CD4-positive, alpha-beta T cell treated with Interleukin-4 for 1 hour (primary cell): Measurements from ENCODE around the gene XYLB.
"Not testable (repeated sequence)": the region's sequence is repeated elsewhere in the genome, so short reads cannot be mapped to it uniquely, and the experiment has no call there.

ENCODE experiments used
- DNase-seq, 2 donors: peaks; one replicate each; pipeline ENCODE4 v3.0.0-alpha.2; 2020 to 2022

The XYLB gene

DNA sequence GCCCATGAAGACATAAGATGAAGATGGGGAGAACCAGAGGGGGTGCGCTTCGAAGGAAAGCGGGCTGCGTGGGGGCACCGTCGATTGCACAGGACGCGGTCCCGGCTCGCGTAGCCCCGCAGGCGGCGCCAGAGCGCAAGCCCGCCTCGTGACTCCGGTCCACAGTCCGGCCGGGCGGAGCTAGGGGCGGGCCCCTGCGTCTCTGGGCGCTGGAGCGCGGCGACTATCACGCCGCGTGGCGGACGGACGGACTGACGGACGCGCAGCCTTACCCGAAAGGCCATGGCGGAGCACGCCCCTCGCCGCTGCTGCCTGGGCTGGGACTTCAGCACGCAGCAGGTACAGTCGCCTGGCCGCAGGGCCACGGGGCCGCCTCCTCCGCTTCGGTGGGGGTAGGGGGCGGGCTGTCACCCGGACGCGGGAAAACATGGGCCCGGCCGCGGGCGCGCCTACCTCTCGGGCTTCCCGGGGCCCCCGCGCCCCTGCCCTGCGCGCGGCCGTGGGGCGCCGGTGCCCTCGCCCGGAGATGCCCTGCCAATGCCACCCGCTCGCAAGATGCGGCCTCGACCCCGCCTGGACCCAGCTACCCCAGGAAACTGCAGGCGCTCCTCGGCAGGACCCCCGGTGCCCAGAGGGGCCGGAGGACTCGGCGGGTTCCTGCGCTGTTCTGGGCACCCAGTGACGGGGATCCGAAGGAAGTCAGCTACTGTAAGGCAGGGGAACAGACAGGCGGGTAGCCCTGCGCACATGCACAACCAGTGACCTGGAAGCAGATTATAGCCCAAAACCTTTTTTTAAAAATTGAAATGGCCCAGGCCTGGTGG is at the start of gene XYLB:
XYLB (plus strand) TSS at position 199 of the 824 bp plus-strand sequence; CDS start at position 283, 84 bp downstream.
- peak; percentile 70 to 74 for DNase-seq

DNA sequence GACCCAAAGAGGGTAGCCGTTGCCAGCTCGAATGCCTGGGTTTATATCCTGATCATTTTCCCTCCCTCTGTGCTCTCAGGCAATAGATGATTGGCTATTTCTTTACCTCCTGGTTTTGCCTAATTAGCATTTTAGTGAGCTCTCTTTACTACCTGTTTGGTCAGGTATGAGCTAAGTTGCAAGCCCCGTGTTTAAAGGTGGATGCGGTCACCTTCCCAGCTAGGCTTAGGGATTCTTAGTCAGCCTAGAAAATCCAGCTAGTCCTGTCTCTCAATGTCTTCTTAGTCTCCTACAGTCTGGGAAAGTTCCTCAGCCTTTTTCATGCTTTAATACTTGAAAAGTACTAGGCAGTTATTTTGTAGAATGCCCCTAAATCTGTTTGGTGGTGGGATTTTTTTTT is 49.5 kb upstream of the XYLB start:
- DNase-seq, result not testable (repeated sequence)

DNA sequence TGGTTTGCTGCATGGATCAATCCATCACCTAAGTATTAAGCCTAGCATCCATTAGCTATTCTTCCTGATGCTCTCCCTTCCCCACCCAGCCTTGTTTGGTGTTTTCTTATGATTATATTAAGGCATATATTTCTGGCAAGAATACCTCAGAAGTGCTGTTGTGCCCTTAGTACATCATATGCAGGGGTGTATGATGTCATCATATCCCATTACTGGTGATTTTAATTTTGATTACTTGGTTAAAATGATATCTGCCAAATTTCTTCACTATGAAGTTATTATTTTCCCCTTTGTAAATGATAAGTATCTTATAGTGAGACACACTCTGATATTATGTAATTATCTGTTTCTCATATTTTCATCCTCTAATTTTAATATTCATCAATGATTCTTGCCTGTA is 49.0 kb upstream of the XYLB start:
- DNase-seq, result no peak

DNA sequence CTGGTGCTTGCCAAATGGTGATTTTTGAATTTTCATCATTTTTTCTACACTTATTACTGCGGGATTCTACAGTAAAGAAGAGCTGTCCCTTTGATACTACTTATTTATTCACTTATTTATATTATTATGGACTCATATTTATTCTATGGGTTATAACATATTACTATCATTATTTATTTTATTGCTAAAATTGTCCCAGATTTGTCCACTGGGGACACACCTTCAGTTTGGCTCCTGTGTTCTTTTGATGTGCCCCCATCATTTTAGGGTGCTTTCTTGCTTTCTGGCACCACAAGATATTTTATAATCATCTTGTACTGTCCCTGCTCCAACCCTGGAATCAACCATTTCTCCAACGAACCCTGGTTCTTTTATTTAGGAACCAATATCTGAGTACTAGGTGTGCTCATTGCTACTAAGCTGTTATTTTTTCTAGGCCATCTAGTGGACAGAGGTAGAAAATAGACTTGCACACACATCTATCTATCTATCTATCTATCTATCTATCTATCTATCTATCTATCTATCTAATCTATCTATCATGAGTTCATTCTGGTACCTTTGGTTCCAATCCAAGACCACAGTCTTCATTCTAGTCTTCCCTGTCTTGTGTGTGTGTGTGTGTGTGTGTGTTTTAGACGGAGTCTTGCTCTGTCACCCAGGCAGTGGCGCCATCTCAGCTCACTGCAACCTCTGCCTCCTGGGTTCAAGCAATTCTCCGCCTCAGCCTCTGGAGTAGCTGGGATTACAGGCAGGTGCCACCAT is 48.5 kb upstream of the XYLB start:
- peak in 1 of 2 donors; percentile 11 for DNase-seq

DNA sequence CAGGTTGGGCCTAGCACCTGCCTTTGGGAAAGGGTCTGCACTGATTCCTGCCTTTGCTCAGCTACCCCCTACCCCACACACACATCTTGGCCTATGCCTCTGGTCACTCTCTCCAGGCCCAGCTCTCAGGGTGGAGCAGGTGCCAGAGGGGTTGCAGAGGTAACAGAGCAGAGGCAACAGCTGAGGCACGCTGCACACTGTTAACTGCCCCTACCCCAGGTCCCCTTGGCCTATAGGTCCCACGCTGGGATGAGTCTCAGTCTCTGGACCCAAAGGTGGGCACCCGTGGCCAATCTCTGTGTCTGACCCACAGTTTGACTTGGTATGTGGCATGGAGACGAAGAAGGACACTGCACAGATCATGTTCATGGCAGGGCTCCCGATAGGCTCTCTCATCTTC is 39.6 kb upstream of the XYLB start:
- no peak for DNase-seq

DNA sequence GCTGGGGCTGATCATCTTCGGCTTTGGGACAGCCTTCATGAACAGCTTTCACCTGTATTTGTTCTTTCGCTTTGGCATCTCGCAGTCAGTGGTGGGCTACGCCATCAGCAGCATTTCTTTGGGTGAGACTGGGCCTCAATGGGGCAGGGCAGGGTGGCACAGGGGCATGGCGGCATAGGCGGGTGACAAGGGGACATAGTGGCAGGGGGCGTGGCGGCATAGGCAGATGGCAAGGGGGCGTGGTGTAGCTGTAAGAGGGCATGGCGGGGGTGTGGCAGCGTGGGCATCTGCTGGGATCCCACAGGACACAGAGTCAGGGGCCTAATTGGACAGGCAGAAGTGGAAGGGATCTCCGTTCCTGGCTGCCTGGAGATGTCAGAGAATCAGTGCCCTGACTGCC is 39.0 kb upstream of the XYLB start:
- DNase-seq, result no peak

DNA sequence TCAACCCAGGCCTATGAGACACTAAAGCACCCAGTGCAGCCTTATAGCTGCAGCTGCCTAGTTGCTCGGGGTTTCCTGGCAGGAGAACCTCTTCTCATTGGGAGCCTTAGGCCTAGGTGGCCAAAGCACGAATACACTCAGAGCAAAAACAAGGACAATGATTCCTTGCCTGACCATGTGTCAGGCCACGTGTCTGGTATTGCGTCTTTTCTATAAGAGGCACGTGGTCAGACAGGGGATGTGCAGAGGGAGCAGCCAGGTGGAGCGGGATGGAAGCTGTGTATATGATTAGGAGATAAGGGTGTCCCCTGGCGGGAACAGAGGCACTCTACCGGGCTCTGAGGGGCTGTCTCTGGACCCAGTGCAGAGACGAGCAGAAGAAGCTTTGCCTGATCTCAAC is 38.1 kb upstream of the XYLB start:
- no peak for DNase-seq

DNA sequence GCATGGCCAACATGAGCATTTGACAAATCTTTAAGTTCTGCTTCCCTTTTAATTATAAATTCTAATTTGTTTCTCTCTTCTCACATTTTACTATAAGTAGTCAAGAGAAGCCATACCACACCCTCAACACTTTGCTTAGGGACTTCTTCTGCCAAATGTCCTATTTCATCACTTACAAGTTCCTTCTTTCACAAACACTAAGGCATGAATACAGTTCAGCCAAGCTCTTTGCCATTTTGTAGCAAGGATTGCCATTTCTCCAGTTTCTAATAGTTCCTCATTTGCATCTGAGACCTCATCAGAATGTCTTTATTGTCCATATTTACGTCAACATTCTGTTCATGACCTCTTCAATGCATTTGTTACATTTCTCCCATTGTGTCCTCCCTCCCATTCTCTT is 35.1 kb upstream of the XYLB start:
- DNase-seq, result no peak

DNA sequence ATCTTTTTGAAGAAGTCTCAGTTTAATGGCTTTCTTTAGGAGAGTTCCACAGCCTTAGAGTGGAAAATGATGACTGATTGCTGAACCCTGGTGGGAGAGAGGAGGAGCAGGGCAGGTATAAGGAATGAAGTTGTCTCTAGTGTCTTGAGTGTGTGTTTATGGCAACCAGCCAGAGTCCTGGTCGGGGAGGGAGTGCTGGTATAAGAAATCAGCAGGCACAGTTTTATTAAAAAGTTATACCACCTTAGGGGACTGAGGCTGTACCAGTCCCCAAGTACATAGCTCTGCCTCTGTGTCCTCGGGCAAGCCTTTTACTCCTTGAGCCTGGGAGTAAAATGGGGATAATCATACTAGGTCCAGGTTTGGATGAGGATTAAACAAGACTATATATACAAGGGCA is 34.6 kb upstream of the XYLB start:
- no peak for DNase-seq

DNA sequence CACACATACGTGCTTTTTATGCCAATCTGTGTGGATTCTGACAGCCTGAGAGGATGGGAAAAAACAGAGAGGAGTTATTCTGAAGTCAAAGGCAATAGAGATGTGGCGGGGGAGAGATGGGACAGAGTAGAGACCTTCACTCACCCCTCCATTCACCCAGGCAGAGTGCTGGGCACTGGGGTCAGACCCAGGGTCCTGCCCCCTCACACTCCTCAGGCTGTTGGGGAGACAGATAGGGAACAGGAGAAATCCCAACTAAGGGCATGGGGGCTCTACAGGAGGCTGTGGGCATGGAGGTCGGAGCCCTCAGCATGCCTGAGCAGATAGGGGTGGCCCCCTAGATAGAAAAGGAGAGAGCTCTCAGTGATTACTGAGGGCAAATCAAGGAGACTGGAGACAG is 34.2 kb upstream of the XYLB start:
- DNase-seq, result no peak

DNA sequence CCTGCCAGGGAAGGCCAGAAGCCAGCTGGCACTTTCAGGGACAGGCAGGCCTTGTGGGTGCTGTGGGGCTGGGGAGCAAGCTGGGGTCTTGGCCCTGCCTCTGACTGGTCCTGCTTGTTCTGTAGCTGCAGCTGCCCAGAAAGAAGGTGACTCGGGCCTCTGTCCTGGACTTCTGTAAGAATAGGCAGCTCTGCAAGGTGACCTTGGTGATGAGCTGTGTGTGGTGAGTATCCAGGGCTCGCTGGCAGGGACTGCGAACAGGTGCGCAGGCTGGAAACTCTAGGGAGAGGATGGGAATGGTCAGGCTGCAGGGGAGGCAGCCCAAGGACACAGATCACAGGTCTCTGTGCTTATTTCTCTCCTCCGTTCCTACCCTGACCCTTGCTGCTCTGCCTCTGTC is 33.3 kb upstream of the XYLB start:
- no peak for DNase-seq

DNA sequence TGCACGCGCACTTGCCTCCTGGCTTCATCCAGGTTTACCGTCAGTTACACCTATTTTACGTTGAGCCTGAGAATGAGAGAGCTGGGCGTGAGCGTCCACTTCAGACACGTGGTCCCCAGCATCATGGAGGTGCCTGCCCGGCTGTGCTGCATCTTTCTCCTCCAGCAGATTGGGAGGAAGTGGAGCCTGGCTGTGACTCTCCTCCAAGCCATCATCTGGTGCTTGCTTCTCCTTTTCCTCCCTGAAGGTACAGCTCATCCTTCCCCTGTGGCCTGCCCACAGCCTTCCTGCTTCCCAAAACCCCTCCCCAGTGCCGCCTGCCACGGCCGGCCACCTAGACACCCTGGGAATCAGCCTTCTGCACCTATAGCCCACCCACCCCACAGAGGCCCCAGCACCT is 32.9 kb upstream of the XYLB start:
- peak in 1 of 2 donors; percentile 24 for DNase-seq

DNA sequence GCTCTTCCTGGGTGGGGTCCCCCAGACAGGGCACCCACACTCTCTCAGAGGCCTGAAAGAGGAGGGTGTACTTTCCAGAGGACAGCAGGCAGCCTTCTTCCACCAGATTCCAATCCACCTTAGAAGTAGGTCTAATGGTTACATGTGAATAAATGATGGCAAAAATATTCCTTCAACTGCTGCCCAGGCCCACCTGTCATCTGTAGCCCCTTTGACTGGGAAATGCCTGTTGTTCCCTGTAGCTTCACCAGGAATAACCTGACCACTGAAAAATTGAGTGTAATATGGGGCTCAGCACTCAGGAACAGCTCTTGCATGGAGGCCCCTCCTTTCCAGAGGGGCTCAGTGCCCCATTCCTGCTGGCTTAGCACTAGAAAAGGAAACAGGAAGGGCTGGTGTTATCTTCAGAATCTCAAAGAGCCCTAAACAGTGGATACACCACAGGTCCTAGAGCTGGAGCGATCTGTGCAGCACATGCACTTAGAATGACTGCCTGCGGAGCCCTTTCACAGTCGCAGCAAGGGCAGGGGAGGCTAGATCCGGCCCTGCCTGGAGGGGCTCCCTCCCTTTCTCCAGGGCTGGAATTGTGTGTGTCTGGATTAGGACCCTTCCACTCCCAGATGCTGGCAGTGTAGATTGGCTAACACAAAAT is 32.3 kb upstream of the XYLB start:
- DNase-seq, result no peak

DNA sequence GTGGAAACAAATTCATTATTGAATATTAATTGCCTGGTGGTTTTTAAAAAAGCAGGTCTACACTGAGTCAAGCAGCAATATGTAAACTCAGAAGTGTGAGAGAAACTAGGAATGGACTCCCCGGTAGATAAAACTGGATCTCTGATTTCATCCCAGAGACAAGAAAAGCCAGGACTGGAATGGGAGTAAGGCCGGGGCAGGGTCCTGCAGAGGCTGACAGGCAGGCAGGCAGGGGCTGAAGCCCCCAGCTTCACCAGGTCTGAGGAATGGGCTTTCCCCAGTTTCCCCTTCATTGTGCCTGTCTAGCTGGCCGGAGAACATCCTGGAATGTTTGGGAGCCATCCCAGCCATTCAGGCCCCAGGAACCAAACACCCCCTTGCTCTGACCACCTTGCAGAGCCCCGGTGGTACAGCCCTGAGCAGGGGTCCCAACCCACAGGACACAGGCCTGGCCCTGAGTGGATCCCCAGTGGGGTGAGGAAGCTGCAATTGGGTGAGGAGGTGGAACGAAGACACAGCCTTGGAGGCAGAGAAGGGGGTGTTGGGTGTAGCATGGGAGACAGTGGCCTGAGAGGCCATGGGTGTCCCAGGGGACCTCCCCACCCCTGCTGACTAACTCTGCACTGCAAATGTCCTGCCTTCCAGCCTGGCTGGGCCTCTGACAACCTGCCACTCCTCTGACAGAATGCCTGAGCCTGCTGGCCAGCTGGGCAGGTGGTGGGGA is 31.7 kb upstream of the XYLB start:
- DNase-seq, result no peak

DNA sequence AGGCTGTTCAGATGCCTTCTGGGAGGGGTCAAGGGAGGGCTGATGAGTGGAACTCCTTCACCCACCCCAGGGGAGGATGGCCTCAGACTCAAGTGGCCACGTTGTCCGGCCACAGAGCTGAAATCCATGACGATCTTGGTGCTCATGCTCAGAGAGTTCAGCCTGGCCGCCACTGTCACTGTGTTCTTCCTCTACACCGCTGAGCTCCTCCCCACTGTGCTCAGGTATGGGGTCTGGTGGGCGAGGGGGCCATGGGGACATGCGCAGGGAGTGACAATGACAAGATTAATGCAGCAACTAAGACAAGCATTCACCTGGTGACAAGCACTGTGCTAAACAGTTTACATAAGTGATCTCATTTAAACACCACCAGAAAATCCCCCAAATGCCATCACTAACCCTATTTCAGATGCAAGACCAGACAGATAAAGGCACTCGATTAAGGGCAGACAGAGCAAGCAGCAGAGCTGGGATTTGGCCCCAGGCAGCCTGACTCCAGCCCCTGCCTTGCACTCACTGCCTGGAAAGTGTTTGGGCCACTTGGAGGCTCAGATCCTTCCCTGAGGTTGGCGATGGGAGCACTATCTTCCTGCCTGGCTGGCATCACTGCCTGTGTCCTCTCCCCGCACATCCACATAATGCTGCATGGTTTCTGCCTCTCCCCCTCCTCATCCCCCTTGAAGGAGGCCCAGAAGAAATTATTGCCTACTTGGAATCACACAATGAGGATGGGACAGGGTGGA is 30.9 kb upstream of the XYLB start:
- no peak for DNase-seq

DNA sequence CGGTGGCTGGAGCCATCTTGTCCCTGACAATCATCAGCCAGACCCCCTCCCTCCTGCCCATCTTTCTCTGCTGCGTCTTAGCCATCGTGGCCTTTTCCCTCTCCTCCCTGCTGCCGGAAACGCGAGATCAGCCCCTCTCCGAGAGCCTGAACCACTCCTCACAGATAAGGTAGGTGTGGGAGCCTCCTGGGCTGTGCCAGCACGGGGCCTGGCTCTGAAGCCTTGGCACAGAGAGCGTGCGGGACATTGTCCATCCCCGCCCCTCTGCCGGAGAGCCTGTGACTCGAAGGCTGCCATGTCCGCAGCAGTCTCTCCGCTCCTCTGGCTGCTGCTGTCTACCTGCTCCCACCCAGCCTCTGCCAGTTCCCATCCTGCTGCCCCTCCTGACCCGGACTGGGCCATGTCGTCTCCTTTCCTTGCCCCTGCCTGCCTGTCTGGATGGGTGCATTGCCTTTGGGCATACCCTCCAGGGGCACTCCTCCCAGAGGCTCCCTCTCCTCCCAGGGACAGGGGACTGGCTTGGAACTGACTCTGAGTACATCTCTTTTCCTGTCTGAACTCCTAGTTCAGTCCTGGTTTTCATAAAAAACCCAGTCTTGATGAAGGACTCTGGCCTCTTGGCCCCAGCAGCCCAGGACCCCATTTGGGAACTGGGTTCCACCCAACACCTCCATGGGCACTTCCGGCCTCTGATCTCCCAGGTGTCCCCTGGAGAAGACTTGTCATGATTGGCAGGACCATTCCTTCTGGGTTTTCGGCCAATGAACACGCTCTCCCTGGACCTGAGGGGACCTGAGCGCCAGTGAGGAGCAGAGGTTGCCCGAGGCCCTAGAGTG is 30.0 kb upstream of the XYLB start:
- no peak for DNase-seq

DNA sequence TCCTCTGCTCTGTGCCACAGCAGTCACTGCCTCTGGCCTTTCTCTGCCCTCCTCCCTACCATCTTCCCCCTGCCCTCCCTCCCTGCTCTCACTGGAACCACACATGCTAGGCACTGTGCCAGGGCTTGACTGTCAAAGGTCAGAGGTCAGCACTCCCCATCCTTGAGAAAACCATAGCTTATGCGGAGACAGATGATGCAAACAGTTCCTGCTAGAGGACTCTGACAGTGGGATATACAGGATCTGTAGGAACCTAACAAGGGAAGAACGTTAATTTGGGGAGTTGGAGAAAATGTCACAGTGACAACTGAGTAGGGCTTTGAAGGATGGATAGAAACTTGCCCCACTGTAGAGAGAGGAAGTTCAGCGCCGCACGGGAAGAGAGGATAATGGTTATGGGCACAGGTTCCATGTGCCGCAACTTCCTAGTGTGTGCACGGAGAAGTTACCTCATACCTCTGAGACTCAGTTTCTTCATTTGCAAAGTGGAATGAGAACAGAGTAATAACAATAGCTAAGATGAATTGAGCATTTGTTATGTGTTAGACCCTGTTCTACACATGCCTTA is 29.3 kb upstream of the XYLB start:
- DNase-seq, result no peak

DNA sequence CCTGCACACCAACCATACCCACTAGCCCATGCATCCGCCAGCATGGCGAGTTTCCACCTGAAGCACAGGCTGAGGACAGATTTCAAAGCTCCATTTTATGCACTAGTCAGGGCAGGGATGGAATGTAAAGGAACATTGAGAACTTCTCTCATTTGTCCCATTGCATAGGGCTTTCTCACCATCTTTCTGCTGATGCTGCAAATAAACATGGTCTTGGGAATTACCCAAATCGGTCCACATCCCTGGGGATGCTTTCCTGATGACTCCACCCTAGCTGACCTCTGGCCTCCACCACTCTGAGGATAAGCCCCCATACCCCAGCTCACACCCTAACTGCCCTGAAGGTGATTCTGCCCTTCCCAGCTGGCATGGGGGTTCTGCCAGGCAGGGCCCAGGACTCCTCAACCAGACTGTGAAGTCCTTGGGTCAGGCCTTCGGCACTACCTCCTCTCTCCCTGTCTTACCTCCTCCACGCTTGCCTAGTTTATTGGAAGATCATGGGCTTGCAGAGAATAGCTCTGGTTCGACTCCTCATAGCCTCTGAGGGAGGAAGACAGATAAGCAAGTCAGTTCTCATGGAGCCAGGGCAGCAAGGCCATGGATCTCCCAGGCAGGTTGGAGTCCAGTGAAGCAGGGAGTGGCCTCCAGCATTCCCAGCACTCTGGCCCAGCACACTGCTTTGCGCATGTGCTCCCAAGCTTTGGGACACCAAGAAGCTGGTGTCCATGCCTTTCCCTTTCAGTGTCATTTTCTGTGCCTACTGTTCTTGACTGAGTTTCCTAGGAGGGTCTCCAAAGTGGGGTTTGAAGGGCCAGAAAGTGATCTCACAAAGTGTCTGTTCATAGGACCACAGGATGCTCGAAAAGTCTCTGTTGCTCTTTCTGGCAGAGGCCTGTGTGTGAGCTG is 27.6 kb upstream of the XYLB start:
- DNase-seq, result no peak

DNA sequence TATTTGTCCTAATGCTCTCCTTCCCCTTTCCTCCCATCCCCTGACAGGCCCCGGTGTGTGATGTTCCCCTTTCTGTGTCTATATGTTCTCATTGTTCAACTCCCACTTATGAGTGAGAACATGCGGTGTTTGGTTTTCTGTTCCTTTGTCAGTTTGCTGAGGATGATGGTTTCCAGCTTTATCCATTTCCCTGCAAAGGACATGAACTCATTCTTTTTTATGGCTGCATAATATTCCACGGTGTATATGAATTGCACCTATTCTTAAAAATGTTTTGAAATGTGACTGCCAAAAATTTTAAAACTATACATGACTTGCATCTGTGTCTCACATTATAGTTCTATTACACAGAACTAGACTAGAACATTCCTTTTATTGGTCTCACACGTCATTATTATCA is 25.9 kb upstream of the XYLB start:
- not testable (repeated sequence) for DNase-seq

DNA sequence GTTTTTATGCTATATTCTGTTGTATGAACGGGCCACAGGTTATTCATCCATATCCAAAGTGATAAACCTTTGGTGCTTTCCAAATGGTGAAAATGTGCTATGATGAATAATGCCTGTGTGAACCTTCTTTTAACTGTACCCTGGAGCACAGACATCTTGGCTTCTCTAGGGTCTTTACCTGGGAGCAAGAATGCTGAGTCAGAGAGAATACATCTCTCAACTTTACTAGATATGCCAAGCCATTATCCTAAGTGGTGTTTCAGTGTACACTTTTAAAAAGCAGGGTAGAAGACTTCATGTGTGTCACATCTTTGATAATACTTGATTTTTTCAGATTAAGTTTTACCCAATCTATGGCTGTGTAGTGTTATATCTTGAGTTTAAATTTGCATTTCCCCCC is 23.5 kb upstream of the XYLB start:
- no peak for DNase-seq
